OCI-LY1 (cell line): ENCODE data around the gene ARMH4.

ENCODE experiments used
- EZH2 ChIP-seq: fragments of 200-600 bp; sonication (generic), shearing (Covaris generic); IDR thresholded peaks from 2 replicates; pipeline ENCODE4 v1.8.0; 2017; ENCODE audit warnings: borderline replicate concordance, mixed run types, mild to moderate bottlenecking, antibody characterized with exemption, low read length, moderate library complexity, mixed read lengths
- TF ChIP-seq, protein P1 (sequence below): fragments of 200-600 bp; sonication (generic), shearing (Covaris generic); IDR thresholded peaks from 2 replicates; pipeline ENCODE4 v1.5.1; 2017; ENCODE audit warnings: mild to moderate bottlenecking, antibody characterized with exemption, low read length, moderate library complexity, mixed read lengths

DNA sequence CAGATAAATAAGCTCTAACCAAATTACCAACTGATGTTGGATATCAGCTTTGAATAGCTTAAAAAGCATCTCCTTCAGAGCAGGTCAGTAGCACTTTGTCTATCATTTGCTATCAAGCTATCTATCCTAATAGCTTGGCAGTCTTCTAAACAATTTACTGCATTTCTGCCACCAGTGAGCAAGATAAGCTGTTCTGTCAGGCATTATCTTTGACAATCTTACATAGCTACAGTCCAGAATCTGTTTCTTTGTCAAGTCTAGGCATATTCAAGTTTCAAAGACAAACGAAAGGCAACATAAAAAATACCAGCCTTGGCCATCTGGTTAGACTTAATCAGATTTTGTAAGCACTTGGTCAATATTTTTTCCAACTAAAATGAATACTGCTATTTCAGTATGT, 5.6 kb downstream of the ARMH4 start:
- TF ChIP-seq, protein P1, sequence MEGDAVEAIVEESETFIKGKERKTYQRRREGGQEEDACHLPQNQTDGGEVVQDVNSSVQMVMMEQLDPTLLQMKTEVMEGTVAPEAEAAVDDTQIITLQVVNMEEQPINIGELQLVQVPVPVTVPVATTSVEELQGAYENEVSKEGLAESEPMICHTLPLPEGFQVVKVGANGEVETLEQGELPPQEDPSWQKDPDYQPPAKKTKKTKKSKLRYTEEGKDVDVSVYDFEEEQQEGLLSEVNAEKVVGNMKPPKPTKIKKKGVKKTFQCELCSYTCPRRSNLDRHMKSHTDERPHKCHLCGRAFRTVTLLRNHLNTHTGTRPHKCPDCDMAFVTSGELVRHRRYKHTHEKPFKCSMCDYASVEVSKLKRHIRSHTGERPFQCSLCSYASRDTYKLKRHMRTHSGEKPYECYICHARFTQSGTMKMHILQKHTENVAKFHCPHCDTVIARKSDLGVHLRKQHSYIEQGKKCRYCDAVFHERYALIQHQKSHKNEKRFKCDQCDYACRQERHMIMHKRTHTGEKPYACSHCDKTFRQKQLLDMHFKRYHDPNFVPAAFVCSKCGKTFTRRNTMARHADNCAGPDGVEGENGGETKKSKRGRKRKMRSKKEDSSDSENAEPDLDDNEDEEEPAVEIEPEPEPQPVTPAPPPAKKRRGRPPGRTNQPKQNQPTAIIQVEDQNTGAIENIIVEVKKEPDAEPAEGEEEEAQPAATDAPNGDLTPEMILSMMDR, result no peak
- TF ChIP-seq EZH2, result no peak
